Measurements from ENCODE around the gene RPL34.

RPL34 gene

DNA sequence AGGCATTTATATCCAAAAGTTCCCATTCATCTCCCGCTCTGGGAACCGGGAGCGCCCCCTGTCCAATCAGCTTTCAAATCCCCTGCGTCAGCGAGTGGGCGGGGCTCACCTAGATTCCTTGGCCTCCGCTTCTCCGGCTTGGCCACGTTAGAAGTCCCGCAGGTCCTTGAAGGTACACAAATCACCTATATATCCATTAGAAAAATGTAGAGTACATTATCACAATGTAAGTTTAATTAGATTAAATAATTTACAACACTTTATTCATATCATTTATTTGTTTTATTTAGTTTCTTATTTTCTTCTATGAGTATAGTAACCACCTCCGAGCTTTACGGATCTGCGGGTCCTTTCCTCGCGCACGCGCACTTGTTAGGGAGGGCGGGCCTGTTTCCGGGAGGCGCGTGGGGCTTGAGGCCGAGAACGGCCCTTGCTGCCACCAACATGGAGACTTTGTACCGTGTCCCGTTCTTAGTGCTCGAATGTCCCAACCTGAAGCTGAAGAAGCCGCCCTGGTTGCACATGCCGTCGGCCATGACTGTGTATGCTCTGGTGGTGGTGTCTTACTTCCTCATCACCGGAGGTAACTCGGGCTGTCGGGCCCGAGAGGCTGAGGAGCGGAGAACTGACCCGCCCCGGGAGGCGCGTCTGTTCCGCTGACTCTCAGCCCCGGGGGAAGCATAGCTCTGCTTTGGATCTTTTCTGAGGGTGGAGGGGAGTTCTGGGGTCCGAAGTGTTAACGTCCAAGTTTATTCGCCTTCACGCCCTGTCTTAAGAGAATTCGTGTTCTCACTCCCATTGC, 30.0 kb downstream of the RPL34 start, which contains the start of gene OSTC (continued):
- TF ChIP-seq, protein P1, sequence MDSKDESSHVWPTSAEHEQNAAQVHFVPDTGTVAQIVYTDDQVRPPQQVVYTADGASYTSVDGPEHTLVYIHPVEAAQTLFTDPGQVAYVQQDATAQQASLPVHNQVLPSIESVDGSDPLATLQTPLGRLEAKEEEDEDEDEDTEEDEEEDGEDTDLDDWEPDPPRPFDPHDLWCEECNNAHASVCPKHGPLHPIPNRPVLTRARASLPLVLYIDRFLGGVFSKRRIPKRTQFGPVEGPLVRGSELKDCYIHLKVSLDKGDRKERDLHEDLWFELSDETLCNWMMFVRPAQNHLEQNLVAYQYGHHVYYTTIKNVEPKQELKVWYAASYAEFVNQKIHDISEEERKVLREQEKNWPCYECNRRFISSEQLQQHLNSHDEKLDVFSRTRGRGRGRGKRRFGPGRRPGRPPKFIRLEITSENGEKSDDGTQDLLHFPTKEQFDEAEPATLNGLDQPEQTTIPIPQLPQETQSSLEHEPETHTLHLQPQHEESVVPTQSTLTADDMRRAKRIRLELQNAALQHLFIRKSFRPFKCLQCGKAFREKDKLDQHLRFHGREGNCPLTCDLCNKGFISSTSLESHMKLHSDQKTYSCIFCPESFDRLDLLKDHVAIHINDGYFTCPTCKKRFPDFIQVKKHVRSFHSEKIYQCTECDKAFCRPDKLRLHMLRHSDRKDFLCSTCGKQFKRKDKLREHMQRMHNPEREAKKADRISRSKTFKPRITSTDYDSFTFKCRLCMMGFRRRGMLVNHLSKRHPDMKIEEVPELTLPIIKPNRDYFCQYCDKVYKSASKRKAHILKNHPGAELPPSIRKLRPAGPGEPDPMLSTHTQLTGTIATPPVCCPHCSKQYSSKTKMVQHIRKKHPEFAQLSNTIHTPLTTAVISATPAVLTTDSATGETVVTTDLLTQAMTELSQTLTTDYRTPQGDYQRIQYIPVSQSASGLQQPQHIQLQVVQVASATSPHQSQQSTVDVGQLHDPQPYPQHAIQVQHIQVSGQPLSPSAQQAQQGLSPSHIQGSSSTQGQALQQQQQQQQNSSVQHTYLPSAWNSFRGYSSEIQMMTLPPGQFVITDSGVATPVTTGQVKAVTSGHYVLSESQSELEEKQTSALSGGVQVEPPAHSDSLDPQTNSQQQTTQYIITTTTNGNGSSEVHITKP (tag by site-specific recombination; IDR thresholded peaks at IDR 0.05): no peak
- no peak for TF ChIP-seq ZNF701 (tag by site-specific recombination; IDR thresholded peaks at IDR 0.05)
- peak; percentile 51 for TF ChIP-seq ZXDB (tag by site-specific recombination; IDR thresholded peaks at IDR 0.05)
- 0 out of 2 replicates have a peak, but pooled peaks have one; percentile 7 for TF ChIP-seq ZNF629 (tag by site-specific recombination; IDR thresholded peaks at IDR 0.05)
- no peak for TF ChIP-seq SCRT2 (tag by site-specific recombination; IDR thresholded peaks at IDR 0.05)
- no peak for TF ChIP-seq ZNF792 (tag by site-specific recombination; IDR thresholded peaks at IDR 0.05)
- TF ChIP-seq IKZF3 (tag by site-specific recombination; IDR thresholded peaks at IDR 0.05): peak; percentile 83

DNA sequence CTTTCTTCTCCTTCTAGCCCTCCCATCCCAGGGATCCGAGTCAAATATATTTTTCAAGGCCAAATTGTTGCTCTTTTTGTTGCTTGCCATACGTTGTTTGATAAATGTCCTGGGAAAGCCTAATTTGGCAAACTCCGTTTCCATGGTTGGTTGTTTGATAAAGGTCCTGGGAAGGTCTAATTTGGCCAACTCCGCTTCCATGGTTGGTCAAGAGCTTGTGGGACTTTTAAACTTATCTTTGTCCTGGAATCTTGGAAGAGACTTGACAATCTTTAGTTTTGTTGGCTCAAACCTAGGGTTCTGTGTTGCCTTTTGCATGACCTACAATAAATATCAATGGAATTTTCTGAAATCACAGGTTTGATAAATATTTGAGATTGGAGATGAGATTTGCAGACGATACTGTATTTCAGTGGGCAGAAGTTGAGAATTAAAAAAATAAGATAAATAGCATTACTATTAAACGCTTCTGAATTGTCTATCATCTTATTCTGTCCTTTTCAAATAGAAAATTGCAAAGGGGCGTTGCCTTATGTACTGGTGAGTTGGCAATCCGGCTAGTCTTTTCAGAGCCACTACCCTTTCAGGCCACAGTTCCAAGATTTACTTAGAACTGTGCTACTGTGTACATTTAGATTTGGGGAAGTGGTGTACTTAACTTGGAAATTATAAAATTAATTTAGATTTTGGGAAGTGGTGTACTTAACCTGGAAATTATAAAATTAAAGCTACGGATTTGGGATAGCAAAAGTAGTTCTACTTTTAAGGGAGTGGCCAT, 30.8 kb downstream of the RPL34 start:
- peaks cover 0 to 8% of the 10 kb centered on the region in 2 experiments; a peak in 1 of 3 replicates for H3K36me3 ChIP-seq (ENCODE audit: control insufficient read depth in 2 of 2, insufficient read depth in 1 of 2, low read length in 2 of 2)
- TF ChIP-seq, protein P2, sequence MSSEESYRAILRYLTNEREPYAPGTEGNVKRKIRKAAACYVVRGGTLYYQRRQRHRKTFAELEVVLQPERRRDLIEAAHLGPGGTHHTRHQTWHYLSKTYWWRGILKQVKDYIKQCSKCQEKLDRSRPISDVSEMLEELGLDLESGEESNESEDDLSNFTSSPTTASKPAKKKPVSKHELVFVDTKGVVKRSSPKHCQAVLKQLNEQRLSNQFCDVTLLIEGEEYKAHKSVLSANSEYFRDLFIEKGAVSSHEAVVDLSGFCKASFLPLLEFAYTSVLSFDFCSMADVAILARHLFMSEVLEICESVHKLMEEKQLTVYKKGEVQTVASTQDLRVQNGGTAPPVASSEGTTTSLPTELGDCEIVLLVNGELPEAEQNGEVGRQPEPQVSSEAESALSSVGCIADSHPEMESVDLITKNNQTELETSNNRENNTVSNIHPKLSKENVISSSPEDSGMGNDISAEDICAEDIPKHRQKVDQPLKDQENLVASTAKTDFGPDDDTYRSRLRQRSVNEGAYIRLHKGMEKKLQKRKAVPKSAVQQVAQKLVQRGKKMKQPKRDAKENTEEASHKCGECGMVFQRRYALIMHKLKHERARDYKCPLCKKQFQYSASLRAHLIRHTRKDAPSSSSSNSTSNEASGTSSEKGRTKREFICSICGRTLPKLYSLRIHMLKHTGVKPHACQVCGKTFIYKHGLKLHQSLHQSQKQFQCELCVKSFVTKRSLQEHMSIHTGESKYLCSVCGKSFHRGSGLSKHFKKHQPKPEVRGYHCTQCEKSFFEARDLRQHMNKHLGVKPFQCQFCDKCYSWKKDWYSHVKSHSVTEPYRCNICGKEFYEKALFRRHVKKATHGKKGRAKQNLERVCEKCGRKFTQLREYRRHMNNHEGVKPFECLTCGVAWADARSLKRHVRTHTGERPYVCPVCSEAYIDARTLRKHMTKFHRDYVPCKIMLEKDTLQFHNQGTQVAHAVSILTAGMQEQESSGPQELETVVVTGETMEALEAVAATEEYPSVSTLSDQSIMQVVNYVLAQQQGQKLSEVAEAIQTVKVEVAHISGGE (tag by site-specific recombination; conservative IDR thresholded peaks at IDR 0.05; ENCODE audit: low read depth): no peak
- peak; percentile 55; the same call in 1 of the 2 replicates for TF ChIP-seq FEZF1 (tag by site-specific recombination; IDR thresholded peaks at IDR 0.05)
- peak overlapping the region; percentile 59 for H3K27ac ChIP-seq (ENCODE audit: extremely low read depth, low read depth, low read length)
- POLR2A ChIA-PET: interaction anchor here (0.9 to 1.5 kb wide), 2 partner anchors 15 to 31 kb away, joined by 4 to 5 read pairs; partner anchors contain the start of gene RPL34
- CTCF ChIA-PET: interaction anchor here (1.1 kb wide), 1 partner anchor 43 kb away, joined by 3 read pairs; no protein-coding TSS in a partner anchor
- no peaks in the 10 kb centered on the region for H3K4me1 ChIP-seq (ENCODE audit: control insufficient read depth, insufficient read depth, low read length)
- H3K9me3 ChIP-seq (ENCODE audit: control insufficient read depth, insufficient read depth, low read depth, low read length): no peaks in the 10 kb centered on the region
- peak overlapping the region; percentile 89 for H3K4me3 ChIP-seq (ENCODE audit: low read depth, low read length)

DNA sequence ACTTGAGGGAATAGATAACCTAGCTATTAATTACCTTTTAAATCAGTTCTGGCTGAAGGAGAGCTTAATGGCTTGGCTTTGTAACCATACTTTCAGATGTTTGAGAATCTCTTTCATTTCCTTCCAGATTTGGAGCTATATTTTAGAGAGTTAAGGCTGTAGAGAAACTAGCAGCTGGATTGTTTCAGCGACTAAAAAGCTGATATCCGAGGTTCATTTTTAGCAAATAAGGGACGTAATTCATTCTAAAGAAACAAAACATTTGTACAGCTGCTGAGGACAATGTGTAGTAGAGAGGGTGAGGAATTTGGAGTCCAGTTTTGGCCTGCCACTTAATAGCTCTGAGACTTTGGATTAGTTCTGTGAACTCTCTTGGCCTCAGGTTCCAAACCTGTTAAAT, 42.3 kb downstream of the RPL34 start:
- Histone ChIP-seq H3K36me3 (ENCODE audit: control insufficient read depth in 2 of 2, insufficient read depth in 1 of 2, low read length in 2 of 2) (peaks cover 4 to 73% of the 10 kb centered on the region in 2 experiments), H3K4me1 (ENCODE audit: control insufficient read depth, insufficient read depth, low read length) (no peaks in the 10 kb centered on the region), H3K27ac (ENCODE audit: extremely low read depth, low read depth, low read length) (no peak overlapping the region), H3K9me3 (ENCODE audit: control insufficient read depth, insufficient read depth, low read depth, low read length) (no peaks in the 10 kb centered on the region), H3K4me3 (ENCODE audit: low read depth, low read length) (no peak overlapping the region)
- ChIA-PET POLR2A (interaction anchor here (0.9 kb wide), 1 partner anchor 112 kb away, joined by 3 read pairs; no protein-coding TSS in a partner anchor), CTCF (interaction anchor here (0.9 to 1.2 kb wide), 2 partner anchors 13 to 644 kb away, joined by 3 to 5 read pairs; no protein-coding TSS in a partner anchor)
- TF ChIP-seq ZNF48 (tag by site-specific recombination; IDR thresholded peaks at IDR 0.05): no peak
- no peak for TF ChIP-seq ZNF2 (tag by site-specific recombination; IDR thresholded peaks at IDR 0.05)
- TF ChIP-seq ZNF112 (tag by site-specific recombination; IDR thresholded peaks at IDR 0.05): no peak
- TF ChIP-seq ZNF560 (tag by site-specific recombination; IDR thresholded peaks at IDR 0.05; ENCODE audit: borderline replicate concordance): no peak
- TF ChIP-seq ZNF416 (tag by site-specific recombination; IDR thresholded peaks at IDR 0.05): no peak
- TF ChIP-seq SP7 (tag by site-specific recombination; IDR thresholded peaks at IDR 0.05): no peak
- TF ChIP-seq, protein P3, sequence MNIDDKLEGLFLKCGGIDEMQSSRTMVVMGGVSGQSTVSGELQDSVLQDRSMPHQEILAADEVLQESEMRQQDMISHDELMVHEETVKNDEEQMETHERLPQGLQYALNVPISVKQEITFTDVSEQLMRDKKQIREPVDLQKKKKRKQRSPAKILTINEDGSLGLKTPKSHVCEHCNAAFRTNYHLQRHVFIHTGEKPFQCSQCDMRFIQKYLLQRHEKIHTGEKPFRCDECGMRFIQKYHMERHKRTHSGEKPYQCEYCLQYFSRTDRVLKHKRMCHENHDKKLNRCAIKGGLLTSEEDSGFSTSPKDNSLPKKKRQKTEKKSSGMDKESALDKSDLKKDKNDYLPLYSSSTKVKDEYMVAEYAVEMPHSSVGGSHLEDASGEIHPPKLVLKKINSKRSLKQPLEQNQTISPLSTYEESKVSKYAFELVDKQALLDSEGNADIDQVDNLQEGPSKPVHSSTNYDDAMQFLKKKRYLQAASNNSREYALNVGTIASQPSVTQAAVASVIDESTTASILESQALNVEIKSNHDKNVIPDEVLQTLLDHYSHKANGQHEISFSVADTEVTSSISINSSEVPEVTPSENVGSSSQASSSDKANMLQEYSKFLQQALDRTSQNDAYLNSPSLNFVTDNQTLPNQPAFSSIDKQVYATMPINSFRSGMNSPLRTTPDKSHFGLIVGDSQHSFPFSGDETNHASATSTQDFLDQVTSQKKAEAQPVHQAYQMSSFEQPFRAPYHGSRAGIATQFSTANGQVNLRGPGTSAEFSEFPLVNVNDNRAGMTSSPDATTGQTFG (tag by site-specific recombination; IDR thresholded peaks at IDR 0.05; ENCODE audit: borderline replicate concordance): no peak
- TF ChIP-seq, protein P4, sequence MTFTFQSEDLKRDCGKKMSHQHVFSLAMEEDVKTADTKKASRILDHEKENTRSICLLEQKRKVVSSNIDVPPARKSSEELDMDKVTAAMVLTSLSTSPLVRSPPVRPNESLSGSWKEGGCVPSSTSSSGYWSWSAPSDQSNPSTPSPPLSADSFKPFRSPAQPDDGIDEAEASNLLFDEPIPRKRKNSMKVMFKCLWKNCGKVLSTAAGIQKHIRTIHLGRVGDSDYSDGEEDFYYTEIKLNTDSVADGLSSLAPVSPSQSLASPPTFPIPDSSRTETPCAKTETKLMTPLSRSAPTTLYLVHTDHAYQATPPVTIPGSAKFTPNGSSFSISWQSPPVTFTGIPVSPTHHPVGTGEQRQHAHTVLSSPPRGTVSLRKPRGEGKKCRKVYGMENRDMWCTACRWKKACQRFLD (tag by site-specific recombination; IDR thresholded peaks at IDR 0.05): no peak
- no peak for TF ChIP-seq SP2 (tag by site-specific recombination; IDR thresholded peaks at IDR 0.05)
- no peak for TF ChIP-seq ZNF510 (tag by site-specific recombination; IDR thresholded peaks at IDR 0.05; ENCODE audit: insufficient replicate concordance)

All from HEK293 (cell line).